ENCODE measurements around the gene URB1. TPM values are rescaled to one million over a fixed set of nuclear protein-coding genes. Genes with fewer than 3 reads are reported as not detected.
"Not testable (repeated sequence)": the region's sequence is repeated elsewhere in the genome, so short reads cannot be mapped to it uniquely, and the experiment has no call there.

URB1 gene
- total RNA-seq, 2 donors from 2014 or later = 17.6 to 37.2 TPM

GRCh38 chr21:32390537-32391224, 2.1 kb downstream of the URB1 start:
- not testable (repeated sequence) for ATAC-seq (replicated peaks); H3K9me3 Mint-ChIP-seq; H3K27me3 Mint-ChIP-seq
- H3K4me1 Mint-ChIP-seq = peaks cover 39% of the 10 kb centered on the region
- peaks cover 57% of the 10 kb centered on the region for H3K36me3 Mint-ChIP-seq (ENCODE audit: low read depth)
- peak overlapping the region; percentile 90 for H3K4me3 Mint-ChIP-seq
- peak overlapping the region; percentile 65 for H3K27ac Mint-ChIP-seq

DNA sequence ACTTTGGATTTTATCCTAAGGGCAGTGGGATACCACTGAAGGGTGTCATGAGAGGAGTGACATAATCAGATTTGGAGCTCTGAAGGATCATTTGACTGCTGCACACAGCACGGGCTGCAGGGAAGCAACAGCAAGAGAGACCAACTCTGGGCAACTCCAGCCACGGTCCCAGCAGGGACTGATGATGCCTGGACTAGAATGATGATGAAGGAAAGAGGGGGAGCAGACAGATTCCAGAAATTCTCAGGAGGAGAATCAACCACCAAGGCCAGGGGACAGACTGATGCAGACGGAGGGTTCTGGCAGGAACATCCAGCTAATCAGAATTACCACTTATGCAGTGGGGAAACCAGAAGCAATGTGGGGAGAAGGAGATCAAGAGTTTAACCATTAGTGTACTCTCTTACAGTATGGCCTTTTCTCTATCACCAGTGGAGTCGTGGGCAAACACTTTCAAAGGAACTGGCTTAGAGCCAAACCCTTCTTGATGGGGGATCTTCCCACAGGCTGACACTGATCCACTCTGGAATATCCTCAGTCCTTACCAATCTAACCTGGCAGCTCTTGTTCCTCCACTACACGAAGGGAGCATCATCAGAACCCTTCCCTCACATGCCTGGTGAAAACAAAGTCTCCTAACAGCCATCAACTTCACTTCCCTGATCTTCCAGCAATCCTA, 3.3 kb downstream of the URB1 start:
- ATAC-seq (replicated peaks) = no peak
- H3K27ac Mint-ChIP-seq = peak overlapping the region; percentile 65
- no peaks in the 10 kb centered on the region for H3K27me3 Mint-ChIP-seq
- H3K4me1 Mint-ChIP-seq = peaks cover 39% of the 10 kb centered on the region
- H3K36me3 Mint-ChIP-seq (ENCODE audit: low read depth) = peaks cover 69% of the 10 kb centered on the region
- H3K4me3 Mint-ChIP-seq = peak overlapping the region; percentile 34
- H3K9me3 Mint-ChIP-seq = no peaks in the 10 kb centered on the region

DNA sequence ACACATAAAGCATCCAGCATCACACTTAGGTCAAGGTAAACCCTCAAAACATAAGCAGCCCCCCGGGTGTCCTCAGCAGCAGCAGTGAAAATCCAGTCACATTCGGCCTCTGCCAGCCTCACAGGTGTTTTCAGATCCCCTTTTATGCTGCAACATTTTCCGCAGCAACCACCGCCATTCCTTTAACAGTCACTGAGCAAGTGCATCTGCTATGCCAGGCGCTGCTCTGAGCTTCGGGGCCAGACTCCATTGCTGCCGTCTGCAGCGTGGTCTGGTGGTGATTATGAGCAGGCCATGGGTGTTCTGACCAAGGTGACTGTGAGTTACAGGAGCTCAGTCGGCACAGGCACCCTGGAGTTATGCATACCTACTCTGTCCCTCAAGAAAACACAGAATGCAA, 4.5 kb downstream of the URB1 start:
- Mint-ChIP-seq H3K36me3 (ENCODE audit: low read depth) (peaks cover 81% of the 10 kb centered on the region), H3K4me1 (peaks cover 35% of the 10 kb centered on the region), H3K27me3 (no peaks in the 10 kb centered on the region), H3K9me3 (no peaks in the 10 kb centered on the region), H3K4me3 (no peak overlapping the region), H3K27ac (peak overlapping the region; percentile 80)
- ATAC-seq (replicated peaks) = no peak

DNA sequence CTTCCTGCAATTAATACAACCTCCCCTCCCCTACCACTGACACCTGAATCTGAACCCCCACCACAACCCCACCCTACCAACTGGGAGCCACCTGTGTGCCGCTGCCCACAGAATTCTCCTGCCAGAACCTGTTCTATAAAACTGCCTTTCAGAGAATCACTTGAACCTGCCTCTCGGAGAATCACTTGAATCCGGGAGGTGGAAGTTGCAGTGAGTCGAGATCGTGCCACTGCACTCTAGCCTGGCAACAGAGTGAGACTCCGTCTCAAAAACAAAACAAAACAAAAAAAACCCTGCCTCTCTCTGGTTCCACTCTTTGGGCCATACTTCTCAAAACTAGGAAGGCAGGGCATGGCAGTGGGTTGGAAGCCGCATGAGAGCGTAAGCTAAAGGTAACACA, 5.7 kb downstream of the URB1 start:
- peak overlapping the region; percentile 80 for H3K27ac Mint-ChIP-seq
- peaks cover 93% of the 10 kb centered on the region for H3K36me3 Mint-ChIP-seq (ENCODE audit: low read depth)
- H3K27me3 Mint-ChIP-seq = no peaks in the 10 kb centered on the region
- H3K4me1 Mint-ChIP-seq = peaks cover 35% of the 10 kb centered on the region
- no peak overlapping the region for H3K4me3 Mint-ChIP-seq
- no peak for ATAC-seq (replicated peaks)
- no peaks in the 10 kb centered on the region for H3K9me3 Mint-ChIP-seq

GRCh38 chr21:32386195-32386870, 6.5 kb downstream of the URB1 start:
- Mint-ChIP-seq H3K27ac (peak overlapping the region; percentile 80), H3K27me3 (no peaks in the 10 kb centered on the region), H3K4me3 (no peak overlapping the region), H3K4me1 (peaks cover 29% of the 10 kb centered on the region), H3K9me3 (no peaks in the 10 kb centered on the region), H3K36me3 (ENCODE audit: low read depth) (peaks cover 94% of the 10 kb centered on the region)
- peak; percentile 42 for ATAC-seq (replicated peaks)

GRCh38 chr21:32383812-32384211, 9.0 kb downstream of the URB1 start:
- H3K4me1 Mint-ChIP-seq = peaks cover 13% of the 10 kb centered on the region
- no peak overlapping the region for H3K27ac Mint-ChIP-seq
- H3K27me3 Mint-ChIP-seq = no peaks in the 10 kb centered on the region
- ATAC-seq (replicated peaks) = no peak
- H3K9me3 Mint-ChIP-seq = no peaks in the 10 kb centered on the region
- H3K36me3 Mint-ChIP-seq (ENCODE audit: low read depth) = peaks cover 96% of the 10 kb centered on the region
- H3K4me3 Mint-ChIP-seq = no peak overlapping the region

DNA sequence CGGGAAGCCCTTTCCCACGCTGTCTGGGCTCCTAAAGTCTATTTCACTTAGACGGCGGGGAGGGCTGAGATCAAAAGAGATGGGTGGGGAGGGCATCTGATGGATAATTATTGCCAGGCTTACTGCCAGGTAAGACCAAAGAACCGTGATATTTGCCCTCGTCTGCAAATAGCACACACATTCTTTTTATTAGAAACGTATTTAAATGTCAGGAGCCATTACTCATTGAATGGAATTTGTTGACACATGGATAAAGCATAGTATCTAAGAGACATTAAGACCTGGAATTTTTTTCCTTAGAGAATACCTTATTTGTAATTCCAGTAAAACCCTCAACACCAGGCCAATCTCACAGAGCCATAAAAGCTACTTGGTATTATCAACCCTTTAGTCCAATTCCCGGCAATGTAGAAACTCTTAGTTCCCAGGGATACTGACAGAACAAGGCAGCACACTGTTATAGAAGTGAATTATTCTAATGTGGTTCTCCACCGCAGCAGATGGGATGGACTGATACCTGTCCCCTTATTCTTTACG, 10.6 kb downstream of the URB1 start:
- Mint-ChIP-seq H3K27me3 (no peaks in the 10 kb centered on the region), H3K27ac (no peak overlapping the region), H3K36me3 (ENCODE audit: low read depth) (peaks cover 98% of the 10 kb centered on the region), H3K4me1 (peaks cover 1% of the 10 kb centered on the region), H3K9me3 (no peaks in the 10 kb centered on the region), H3K4me3 (no peak overlapping the region)
- ATAC-seq (replicated peaks) = no peak

DNA sequence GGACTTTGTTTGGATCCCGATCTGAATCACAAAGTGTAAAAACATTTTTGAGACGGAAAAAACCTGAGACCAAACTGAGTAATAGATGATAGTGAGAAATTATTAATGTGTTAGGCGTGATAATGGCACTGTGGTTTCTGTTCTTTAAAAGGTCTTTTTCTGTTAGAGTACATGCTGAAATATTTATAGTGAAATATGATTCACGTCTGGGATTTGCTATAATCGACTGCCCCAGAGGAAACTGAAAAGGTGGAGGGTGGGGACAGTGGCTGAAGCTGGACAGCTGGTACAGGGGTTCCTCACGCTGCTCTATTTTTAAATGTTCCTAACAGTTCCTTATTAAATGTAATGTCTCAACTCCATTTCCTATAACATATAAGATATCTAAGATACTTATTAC, 11.2 kb downstream of the URB1 start:
- Mint-ChIP-seq H3K27ac (no peak overlapping the region), H3K9me3 (no peaks in the 10 kb centered on the region), H3K27me3 (no peaks in the 10 kb centered on the region), H3K36me3 (ENCODE audit: low read depth) (peaks cover 98% of the 10 kb centered on the region), H3K4me3 (no peak overlapping the region), H3K4me1 (no peaks in the 10 kb centered on the region)
- ATAC-seq (replicated peaks) = no peak

DNA sequence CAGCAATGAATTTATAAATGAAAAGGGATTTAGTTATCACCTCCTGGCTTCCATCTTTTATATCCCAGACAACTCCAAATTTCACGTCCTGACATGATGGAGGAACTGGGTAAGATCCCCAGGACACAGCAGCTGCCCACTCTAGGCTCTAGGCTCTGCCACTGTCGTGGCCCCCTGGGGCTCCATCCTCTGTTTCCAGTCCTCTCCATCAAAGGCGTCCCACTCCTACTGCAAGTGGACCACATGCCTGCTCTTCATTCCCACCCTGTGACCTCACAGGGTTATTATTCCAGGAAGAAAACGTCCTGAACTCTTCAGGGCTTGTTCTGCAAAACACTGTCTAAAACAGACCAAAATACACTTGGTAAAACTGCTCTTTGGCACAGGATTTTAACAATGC, 11.9 kb downstream of the URB1 start:
- H3K9me3 Mint-ChIP-seq = no peaks in the 10 kb centered on the region
- H3K36me3 Mint-ChIP-seq (ENCODE audit: low read depth) = peaks cover 100% of the 10 kb centered on the region
- no peak for ATAC-seq (replicated peaks)
- no peaks in the 10 kb centered on the region for H3K27me3 Mint-ChIP-seq
- no peak overlapping the region for H3K4me3 Mint-ChIP-seq
- no peak overlapping the region for H3K27ac Mint-ChIP-seq
- no peaks in the 10 kb centered on the region for H3K4me1 Mint-ChIP-seq

GRCh38 chr21:32378956-32379355, 13.9 kb downstream of the URB1 start:
- Mint-ChIP-seq H3K9me3 (no peaks in the 10 kb centered on the region), H3K36me3 (ENCODE audit: low read depth) (peaks cover 100% of the 10 kb centered on the region), H3K27ac (no peak overlapping the region), H3K4me3 (no peak overlapping the region), H3K4me1 (no peaks in the 10 kb centered on the region), H3K27me3 (no peaks in the 10 kb centered on the region)
- no peak for ATAC-seq (replicated peaks)

DNA sequence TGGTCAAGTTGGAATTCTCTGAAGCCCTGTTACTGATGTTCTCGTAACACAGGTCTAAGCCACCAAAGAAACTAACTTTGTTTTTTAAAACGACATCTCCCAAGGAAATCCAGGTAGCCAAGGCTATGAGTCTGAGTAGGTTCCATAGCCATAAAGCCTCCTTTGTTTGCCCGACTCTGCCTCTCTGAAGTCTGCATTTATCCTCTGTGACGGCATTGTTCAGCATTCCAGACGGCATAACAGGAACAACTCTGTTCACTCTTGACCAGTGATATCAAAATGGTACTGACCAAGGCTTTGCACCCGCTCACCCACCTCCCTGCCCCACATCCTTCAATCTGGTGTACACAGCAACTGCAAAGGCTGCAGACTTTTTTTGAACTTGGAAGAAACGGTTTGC, 14.8 kb downstream of the URB1 start:
- Mint-ChIP-seq H3K9me3 (no peaks in the 10 kb centered on the region), H3K27me3 (no peaks in the 10 kb centered on the region), H3K4me1 (no peaks in the 10 kb centered on the region), H3K4me3 (no peak overlapping the region), H3K27ac (no peak overlapping the region), H3K36me3 (ENCODE audit: low read depth) (peaks cover 99% of the 10 kb centered on the region)
- ATAC-seq (replicated peaks) = no peak

GRCh38 chr21:32377506-32377905, 15.3 kb downstream of the URB1 start:
- no peaks in the 10 kb centered on the region for H3K9me3 Mint-ChIP-seq
- no peaks in the 10 kb centered on the region for H3K27me3 Mint-ChIP-seq
- H3K4me1 Mint-ChIP-seq = no peaks in the 10 kb centered on the region
- peaks cover 99% of the 10 kb centered on the region for H3K36me3 Mint-ChIP-seq (ENCODE audit: low read depth)
- no peak for ATAC-seq (replicated peaks)
- no peak overlapping the region for H3K4me3 Mint-ChIP-seq
- no peak overlapping the region for H3K27ac Mint-ChIP-seq

- Mint-ChIP-seq H3K4me1 (no peaks in the 10 kb centered on the region), H3K27ac (peak overlapping the region; percentile 64), H3K4me3 (no peak overlapping the region), H3K27me3 (no peaks in the 10 kb centered on the region), H3K9me3 (no peaks in the 10 kb centered on the region), H3K36me3 (ENCODE audit: low read depth) (peaks cover 99% of the 10 kb centered on the region)
- ATAC-seq (replicated peaks) = no peak
Measured at GRCh38 chr21:32372755-32373154, 20.1 kb downstream of the URB1 start.

GRCh38 chr21:32371913-32372314, 20.9 kb downstream of the URB1 start:
- Mint-ChIP-seq H3K9me3 (no peaks in the 10 kb centered on the region), H3K27ac (peak overlapping the region; percentile 64), H3K27me3 (no peaks in the 10 kb centered on the region), H3K4me1 (no peaks in the 10 kb centered on the region), H3K36me3 (ENCODE audit: low read depth) (peaks cover 99% of the 10 kb centered on the region), H3K4me3 (no peak overlapping the region)
- peak; percentile 61 for ATAC-seq (replicated peaks)
